ENCODE data around the gene SYMPK. TPM values are rescaled to one million over a fixed set of nuclear protein-coding genes. Genes with fewer than 3 reads are reported as not detected.

SYMPK gene
- total RNA-seq, 2 experiments from 2014 or later, result 84.4 to 118 TPM

- H3K27ac ChIP-seq (ENCODE audit: low read depth, low read length, poor library complexity, severe bottlenecking), result no peak overlapping the region
- CTCF ChIA-PET (ENCODE audit: unreplicated experiment), result interaction anchor here (0.6 to 0.8 kb wide), 2 partner anchors 9 to 53 kb away, joined by 3 to 7 read pairs; no protein-coding TSS in a partner anchor
- intact Hi-C loops (cut with micrococcal nuclease; ENCODE audit: unreplicated experiment), result no loop called here
- TF ChIP-seq EZH2phosphoT487 (IDR thresholded peaks at IDR 0.05; ENCODE audit: borderline replicate concordance, low read depth, low read length) (no peak), CTCF (conservative IDR thresholded peaks at IDR 0.05; ENCODE audit: low read length) (no peak)
- no peaks in the 10 kb centered on the region for H4K20me1 ChIP-seq (ENCODE audit: insufficient read depth, low read length)
- peaks cover 18% of the 10 kb centered on the region; the same call in 1 of the 2 replicates for H3K79me2 ChIP-seq (ENCODE audit: insufficient read depth, low read depth, low read length)
- peaks cover 20% of the 10 kb centered on the region for H3K4me1 ChIP-seq (ENCODE audit: insufficient read depth, low read length, poor library complexity, severe bottlenecking)
- H3K36me3 ChIP-seq (ENCODE audit: insufficient read depth, low read length), result peaks cover 31% of the 10 kb centered on the region
- H3K9me2 ChIP-seq (ENCODE audit: insufficient read depth, low read length), result no peaks in the 10 kb centered on the region
- POLR2A ChIA-PET, result no interaction called here
- no peaks in the 10 kb centered on the region for H3K9me3 ChIP-seq (ENCODE audit: low read length)
- no TSS peak for BruUV-seq (replicated peaks)
- 0 out of 2 replicates have a peak overlapping the region, but pooled peaks have one; percentile 36 for H2AFZ ChIP-seq (ENCODE audit: low read length)
- peak overlapping the region; percentile 94 for H3K4me3 ChIP-seq (ENCODE audit: low read depth, low read length, poor library complexity, severe bottlenecking)
- no peak for DNase-seq (ENCODE audit: low spot score)
- H3K4me2 ChIP-seq (ENCODE audit: low read length), result peak overlapping the region; percentile 81
Measured at GRCh38 chr19:45901432-45901911, 38.5 kb upstream of the SYMPK start.

- TF ChIP-seq CTCF (conservative IDR thresholded peaks at IDR 0.05; ENCODE audit: low read length), result no peak
- no peak for TF ChIP-seq EZH2phosphoT487 (IDR thresholded peaks at IDR 0.05; ENCODE audit: borderline replicate concordance, low read depth, low read length)
- Histone ChIP-seq H3K4me1 (ENCODE audit: insufficient read depth, low read length, poor library complexity, severe bottlenecking) (peaks cover 20% of the 10 kb centered on the region), H3K36me3 (ENCODE audit: insufficient read depth, low read length) (peaks cover 37% of the 10 kb centered on the region), H3K4me2 (ENCODE audit: low read length) (peak overlapping the region; percentile 81), H3K79me2 (ENCODE audit: insufficient read depth, low read depth, low read length) (peaks cover 18% of the 10 kb centered on the region; the same call in 1 of the 2 replicates), H4K20me1 (ENCODE audit: insufficient read depth, low read length) (no peaks in the 10 kb centered on the region), H3K27ac (ENCODE audit: low read depth, low read length, poor library complexity, severe bottlenecking) (peak overlapping the region; percentile 29), H2AFZ (ENCODE audit: low read length) (no peak overlapping the region), H3K4me3 (ENCODE audit: low read depth, low read length, poor library complexity, severe bottlenecking) (peak overlapping the region; percentile 94), H3K9me3 (ENCODE audit: low read length) (no peaks in the 10 kb centered on the region), H3K9me2 (ENCODE audit: insufficient read depth, low read length) (no peaks in the 10 kb centered on the region)
- intact Hi-C loops (cut with micrococcal nuclease; ENCODE audit: unreplicated experiment), result no loop called here
- CTCF ChIA-PET (ENCODE audit: unreplicated experiment), result interaction anchor here (0.6 to 0.8 kb wide), 2 partner anchors 8 to 54 kb away, joined by 3 to 7 read pairs; no protein-coding TSS in a partner anchor
- no peak for DNase-seq (ENCODE audit: low spot score)
- POLR2A ChIA-PET, result no interaction called here
- BruUV-seq (replicated peaks), result no TSS peak
Measured at GRCh38 chr19:45900738-45901431, 37.9 kb upstream of the SYMPK start.

Measured in OCI-LY7 (cell line).